Measurements from ENCODE around the gene ZNF695. TPM values are rescaled to one million over a fixed set of nuclear protein-coding genes. Genes with fewer than 3 reads are reported as not detected.
"Not testable (repeated sequence)": the region's sequence is repeated elsewhere in the genome, so short reads cannot be mapped to it uniquely, and the experiment has no call there.

Gene ZNF695
- total RNA-seq, 5 donors from 2014 or later (not counting 1 experiment from before 2014, with no cell fraction given): not detected

- POLR2A ChIA-PET: no interaction called here
- WGBS (ENCODE audit: insufficient coverage): 100% methylated on average over 1 of the region's 6 CpGs
- H3K9me3 ChIP-seq: peaks cover 33% of the 10 kb centered on the region
These were observed 29.9 kb upstream of the ZNF695 start for GRCh38 chr1:247037511-247038320.

GRCh38 chr1:247032306-247032705 lies 24.4 kb upstream of the ZNF695 start:
- H3K4me3 Mint-ChIP-seq; ATAC-seq (replicated peaks in 1 of 4); H3K27ac Mint-ChIP-seq; H3K4me1 ChIP-seq (ENCODE audit: control insufficient read depth in 1 of 2, extremely low read depth in 1 of 2, insufficient read depth in 2 of 2, low read length in 2 of 2); H3K27me3 Mint-ChIP-seq; H3K36me3 ChIP-seq (ENCODE audit: control insufficient read depth in 2 of 2, extremely low read depth in 1 of 2, insufficient read depth in 1 of 2, low read length in 1 of 2); H3K27ac ChIP-seq (ENCODE audit: low read length); CTCF ChIA-PET; H3K4me1 Mint-ChIP-seq; H3K27me3 ChIP-seq (replicated peaks in 1 of 2; ENCODE audit: control insufficient read depth in 2 of 2, extremely low read depth in 1 of 2, insufficient read depth in 2 of 2, low read length in 1 of 2); POLR2A ChIA-PET; DNase-seq; H3K4me3 ChIP-seq (ENCODE audit: control insufficient read depth in 1 of 2, extremely low read depth in 1 of 2, low read length in 1 of 2); H3K9me3 ChIP-seq: not testable (repeated sequence)
- WGBS (ENCODE audit: insufficient coverage): no CpG with 5 or more reads among the region's 30 CpGs
- peaks cover 43% of the 10 kb centered on the region for H3K36me3 Mint-ChIP-seq
- H3K9me3 Mint-ChIP-seq: peaks cover 26 to 65% (median 50%) of the 10 kb centered on the region in 3 donors

More at GRCh38 chr1:247037511-247038320, 29.9 kb upstream of the ZNF695 start:
- Mint-ChIP-seq H3K4me3 (no peak overlapping the region), H3K27me3 (no peaks in the 10 kb centered on the region), H3K27ac (no peak overlapping the region), H3K4me1 (no peaks in the 10 kb centered on the region), H3K36me3 (peaks cover 79% of the 10 kb centered on the region), H3K9me3 (peaks cover 17 to 61% (median 55%) of the 10 kb centered on the region in 3 donors)
- ATAC-seq (replicated peaks in 1 of 4) (no peak), DNase-seq (no peak)
- no peak overlapping the region for H3K4me3 ChIP-seq (ENCODE audit: control insufficient read depth in 1 of 2, extremely low read depth in 1 of 2, low read length in 1 of 2)
- H3K4me1 ChIP-seq (ENCODE audit: control insufficient read depth in 1 of 2, extremely low read depth in 1 of 2, insufficient read depth in 2 of 2, low read length in 2 of 2): no peaks in the 10 kb centered on the region
- CTCF ChIA-PET: no interaction called here
- no peak overlapping the region for H3K27ac ChIP-seq (ENCODE audit: low read length)
- peaks cover 4 to 17% of the 10 kb centered on the region in 2 donors for H3K36me3 ChIP-seq (ENCODE audit: control insufficient read depth in 2 of 2, extremely low read depth in 1 of 2, insufficient read depth in 1 of 2, low read length in 1 of 2)
- H3K27me3 ChIP-seq (replicated peaks in 1 of 2; ENCODE audit: control insufficient read depth in 2 of 2, extremely low read depth in 1 of 2, insufficient read depth in 2 of 2, low read length in 1 of 2): no peaks in the 10 kb centered on the region

GRCh38 chr1:247024658-247025057 lies 16.8 kb upstream of the ZNF695 start:
- H3K27ac ChIP-seq (ENCODE audit: low read length); H3K27me3 ChIP-seq (replicated peaks in 1 of 2; ENCODE audit: control insufficient read depth in 2 of 2, extremely low read depth in 1 of 2, insufficient read depth in 2 of 2, low read length in 1 of 2); H3K27ac Mint-ChIP-seq; H3K36me3 Mint-ChIP-seq; H3K4me1 ChIP-seq (ENCODE audit: control insufficient read depth in 1 of 2, extremely low read depth in 1 of 2, insufficient read depth in 2 of 2, low read length in 2 of 2); H3K9me3 ChIP-seq; DNase-seq; H3K4me1 Mint-ChIP-seq; CTCF ChIA-PET; H3K36me3 ChIP-seq (ENCODE audit: control insufficient read depth in 2 of 2, extremely low read depth in 1 of 2, insufficient read depth in 1 of 2, low read length in 1 of 2); POLR2A ChIA-PET; H3K4me3 ChIP-seq (ENCODE audit: control insufficient read depth in 1 of 2, extremely low read depth in 1 of 2, low read length in 1 of 2); ATAC-seq (replicated peaks in 1 of 4); H3K27me3 Mint-ChIP-seq; H3K4me3 Mint-ChIP-seq: not testable (repeated sequence)
- peaks cover 34 to 57% (median 41%) of the 10 kb centered on the region in 3 donors for H3K9me3 Mint-ChIP-seq
- no CpG with 5 or more reads among the region's 5 CpGs for WGBS (ENCODE audit: insufficient coverage)

- no peak overlapping the region for H3K4me3 ChIP-seq (ENCODE audit: control insufficient read depth in 1 of 2, extremely low read depth in 1 of 2, low read length in 1 of 2)
- peaks cover 1 to 8% of the 10 kb centered on the region in 2 donors for H3K27me3 Mint-ChIP-seq
- H3K4me1 ChIP-seq (ENCODE audit: control insufficient read depth in 1 of 2, extremely low read depth in 1 of 2, insufficient read depth in 2 of 2, low read length in 2 of 2): no peaks in the 10 kb centered on the region
- WGBS (ENCODE audit: insufficient coverage): no CpG with 5 or more reads among the region's 6 CpGs
- H3K36me3 Mint-ChIP-seq: no peaks in the 10 kb centered on the region
- H3K27ac ChIP-seq (ENCODE audit: low read length): no peak overlapping the region
- DNase-seq: no peak
- peaks cover 2% of the 10 kb centered on the region for H3K9me3 ChIP-seq
- ChIA-PET CTCF (interaction anchor here in 1 of 2 donors (0.6 kb wide), 1 partner anchor 583 kb away, joined by 3 read pairs; no protein-coding TSS in a partner anchor), POLR2A (interaction anchor here (0.7 kb wide), 2 partner anchors 737 to 1935 kb away, joined by 7 to 12 read pairs; no protein-coding TSS in a partner anchor)
- peaks cover 14 to 27% (median 18%) of the 10 kb centered on the region in 3 donors for H3K9me3 Mint-ChIP-seq
- H3K4me3 Mint-ChIP-seq: no peak overlapping the region
- H3K36me3 ChIP-seq (ENCODE audit: control insufficient read depth in 2 of 2, extremely low read depth in 1 of 2, insufficient read depth in 1 of 2, low read length in 1 of 2): no peaks in the 10 kb centered on the region
- peaks cover 0 to 8% of the 10 kb centered on the region in 2 experiments for H3K27me3 ChIP-seq (replicated peaks in 1 of 2; ENCODE audit: control insufficient read depth in 2 of 2, extremely low read depth in 1 of 2, insufficient read depth in 2 of 2, low read length in 1 of 2)
- no peak for ATAC-seq (replicated peaks in 1 of 4)
- H3K27ac Mint-ChIP-seq: no peak overlapping the region
- peaks cover under 1 to 1% (median under 1%) of the 10 kb centered on the region in 3 donors for H3K4me1 Mint-ChIP-seq
These were observed 5.5 kb upstream of the ZNF695 start for GRCh38 chr1:247013391-247013790.

- no peak for DNase-seq
- Mint-ChIP-seq H3K4me3 (peak overlapping the region in 2 of 3 donors; percentile 67 to 91), H3K4me1 (peaks cover 10 to 16% (median 11%) of the 10 kb centered on the region in 3 donors), H3K27ac (peak overlapping the region in 1 of 2 donors; percentile 52), H3K9me3 (peaks cover 10 to 25% (median 12%) of the 10 kb centered on the region in 3 donors), H3K36me3 (peaks cover 11% of the 10 kb centered on the region), H3K27me3 (peaks cover 28 to 40% of the 10 kb centered on the region in 2 donors)
- ChIA-PET POLR2A (no interaction called here), CTCF (no interaction called here)
- no peak overlapping the region for H3K4me3 ChIP-seq (ENCODE audit: control insufficient read depth in 1 of 2, extremely low read depth in 1 of 2, low read length in 1 of 2)
- peaks cover 0 to 5% of the 10 kb centered on the region in 2 experiments for H3K4me1 ChIP-seq (ENCODE audit: control insufficient read depth in 1 of 2, extremely low read depth in 1 of 2, insufficient read depth in 2 of 2, low read length in 2 of 2)
- H3K27ac ChIP-seq (ENCODE audit: low read length): no peak overlapping the region
- no peaks in the 10 kb centered on the region for H3K36me3 ChIP-seq (ENCODE audit: control insufficient read depth in 2 of 2, extremely low read depth in 1 of 2, insufficient read depth in 1 of 2, low read length in 1 of 2)
- H3K9me3 ChIP-seq: peaks cover 3% of the 10 kb centered on the region
- H3K27me3 ChIP-seq (replicated peaks in 1 of 2; ENCODE audit: control insufficient read depth in 2 of 2, extremely low read depth in 1 of 2, insufficient read depth in 2 of 2, low read length in 1 of 2): peaks cover 3 to 36% of the 10 kb centered on the region in 2 experiments
- ATAC-seq (replicated peaks in 1 of 4): no peak
- 100% methylated on average over 7 of the region's 13 CpGs for WGBS (ENCODE audit: insufficient coverage)
These were observed 546 bp upstream of the ZNF695 start for GRCh38 chr1:247008406-247008799.

- H3K27ac ChIP-seq (ENCODE audit: low read length); POLR2A ChIA-PET; H3K36me3 ChIP-seq (ENCODE audit: control insufficient read depth in 2 of 2, extremely low read depth in 1 of 2, insufficient read depth in 1 of 2, low read length in 1 of 2); DNase-seq; H3K27ac Mint-ChIP-seq; H3K4me1 ChIP-seq (ENCODE audit: control insufficient read depth in 1 of 2, extremely low read depth in 1 of 2, insufficient read depth in 2 of 2, low read length in 2 of 2); H3K4me3 Mint-ChIP-seq; CTCF ChIA-PET; H3K9me3 ChIP-seq; ATAC-seq (replicated peaks in 1 of 4); H3K4me3 ChIP-seq (ENCODE audit: control insufficient read depth in 1 of 2, extremely low read depth in 1 of 2, low read length in 1 of 2): not testable (repeated sequence)
- Mint-ChIP-seq H3K9me3 (peaks cover 22 to 46% (median 24%) of the 10 kb centered on the region in 3 donors), H3K4me1 (peaks cover 10 to 16% (median 11%) of the 10 kb centered on the region in 3 donors), H3K27me3 (peaks cover 47 to 51% of the 10 kb centered on the region in 2 donors), H3K36me3 (peaks cover 17% of the 10 kb centered on the region)
- peaks cover 3 to 36% of the 10 kb centered on the region in 2 experiments for H3K27me3 ChIP-seq (replicated peaks in 1 of 2; ENCODE audit: control insufficient read depth in 2 of 2, extremely low read depth in 1 of 2, insufficient read depth in 2 of 2, low read length in 1 of 2)
- 100% methylated on average over 1 of the region's 6 CpGs for WGBS (ENCODE audit: insufficient coverage)
These were observed 3.8 kb downstream of the ZNF695 start for GRCh38 chr1:247004081-247004480.
